Thyroid gland (tissue), 4 donors: ENCODE measurements around the gene CACNB4.

ENCODE experiments used
- POLR2A ChIP-seq, 2 donors: fragments of 450-650 bp; IDR thresholded peaks; one replicate each; pipeline ENCODE4 v1.6.1; 2017; ENCODE audit warnings: antibody characterized with exemption in 2 of 2, mild to moderate bottlenecking in 2 of 2, moderate library complexity in 1 of 2
- TF ChIP-seq, protein P1 (sequence below), 6 experiments: fragments of 200-600 bp in 3 of 6; fragments of 450-650 bp in 3 of 6; sonication (generic) in 3 of 6; IDR thresholded peaks; one replicate each; pipeline ENCODE4 v1.5.1; 2016 to 2019; ENCODE audit warnings: antibody characterized with exemption in 6 of 6, mild to moderate bottlenecking in 2 of 6, inconsistent platforms in 1 of 6, moderate library complexity in 1 of 6

DNA sequence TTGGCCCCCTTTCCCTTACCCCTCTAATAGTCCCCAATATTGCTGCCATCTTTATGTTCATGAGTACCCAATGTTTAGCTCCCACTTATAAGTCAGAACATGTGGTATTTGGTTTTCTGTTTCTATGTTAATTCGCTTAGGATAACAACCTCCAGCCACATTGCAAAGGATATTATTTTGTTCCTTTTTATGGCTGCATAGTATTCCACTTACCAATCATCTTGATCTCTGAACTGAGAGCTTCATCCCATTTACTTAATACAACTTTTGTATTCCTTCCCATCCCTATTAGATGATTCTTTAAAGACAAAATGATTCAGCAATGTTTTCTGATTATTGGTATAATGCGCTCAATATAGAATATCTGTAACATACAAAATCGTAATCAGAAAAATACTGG, 307.3 kb downstream of the CACNB4 start:
- TF ChIP-seq, protein P1, sequence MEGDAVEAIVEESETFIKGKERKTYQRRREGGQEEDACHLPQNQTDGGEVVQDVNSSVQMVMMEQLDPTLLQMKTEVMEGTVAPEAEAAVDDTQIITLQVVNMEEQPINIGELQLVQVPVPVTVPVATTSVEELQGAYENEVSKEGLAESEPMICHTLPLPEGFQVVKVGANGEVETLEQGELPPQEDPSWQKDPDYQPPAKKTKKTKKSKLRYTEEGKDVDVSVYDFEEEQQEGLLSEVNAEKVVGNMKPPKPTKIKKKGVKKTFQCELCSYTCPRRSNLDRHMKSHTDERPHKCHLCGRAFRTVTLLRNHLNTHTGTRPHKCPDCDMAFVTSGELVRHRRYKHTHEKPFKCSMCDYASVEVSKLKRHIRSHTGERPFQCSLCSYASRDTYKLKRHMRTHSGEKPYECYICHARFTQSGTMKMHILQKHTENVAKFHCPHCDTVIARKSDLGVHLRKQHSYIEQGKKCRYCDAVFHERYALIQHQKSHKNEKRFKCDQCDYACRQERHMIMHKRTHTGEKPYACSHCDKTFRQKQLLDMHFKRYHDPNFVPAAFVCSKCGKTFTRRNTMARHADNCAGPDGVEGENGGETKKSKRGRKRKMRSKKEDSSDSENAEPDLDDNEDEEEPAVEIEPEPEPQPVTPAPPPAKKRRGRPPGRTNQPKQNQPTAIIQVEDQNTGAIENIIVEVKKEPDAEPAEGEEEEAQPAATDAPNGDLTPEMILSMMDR (IDR thresholded peaks at IDR 0.05), result no peak
- TF ChIP-seq POLR2A (IDR thresholded peaks at IDR 0.05), result no peak
